HG03135 (cell line): ENCODE measurements around the gene AGAP1.
"Not testable (repeated sequence)": the region's sequence is repeated elsewhere in the genome, so short reads cannot be mapped to it uniquely, and the experiment has no call there.

Experiments used
- ATAC-seq: cut with Tn5 transposase; IDR thresholded peaks from one replicate; pipeline ENCODE4 v1.9.1; 2021; ENCODE audit warnings: mild to moderate bottlenecking, moderate library complexity; ENCODE audit not compliant: unreplicated experiment

AGAP1 gene

GRCh38 chr2:235583925-235584637 lies 90.2 kb downstream of the AGAP1 start:
- no peak for ATAC-seq

DNA sequence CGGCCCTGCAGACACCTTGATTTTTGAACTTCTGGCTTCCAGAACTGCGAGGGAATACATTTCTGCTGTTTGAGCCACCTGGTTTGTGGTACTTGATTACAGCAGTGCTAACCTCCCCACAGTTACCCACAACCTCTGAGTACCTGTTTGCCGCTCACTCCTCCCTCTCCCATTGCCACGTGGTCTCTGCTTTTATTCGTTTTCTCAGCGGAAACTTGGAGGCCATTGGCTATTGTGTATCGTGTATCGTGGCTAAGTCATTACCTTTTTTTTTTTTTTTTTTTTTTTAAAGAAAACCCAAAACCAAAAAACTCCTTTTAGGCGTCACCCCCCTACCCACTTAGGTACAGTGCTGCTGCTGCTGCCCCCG lies 90.8 kb downstream of the AGAP1 start:
- ATAC-seq = no peak

- no peak for ATAC-seq
Measured at GRCh38 chr2:235587202-235587601, 93.4 kb downstream of the AGAP1 start.

GRCh38 chr2:235588750-235589149 lies 94.9 kb downstream of the AGAP1 start:
- ATAC-seq = no peak

DNA sequence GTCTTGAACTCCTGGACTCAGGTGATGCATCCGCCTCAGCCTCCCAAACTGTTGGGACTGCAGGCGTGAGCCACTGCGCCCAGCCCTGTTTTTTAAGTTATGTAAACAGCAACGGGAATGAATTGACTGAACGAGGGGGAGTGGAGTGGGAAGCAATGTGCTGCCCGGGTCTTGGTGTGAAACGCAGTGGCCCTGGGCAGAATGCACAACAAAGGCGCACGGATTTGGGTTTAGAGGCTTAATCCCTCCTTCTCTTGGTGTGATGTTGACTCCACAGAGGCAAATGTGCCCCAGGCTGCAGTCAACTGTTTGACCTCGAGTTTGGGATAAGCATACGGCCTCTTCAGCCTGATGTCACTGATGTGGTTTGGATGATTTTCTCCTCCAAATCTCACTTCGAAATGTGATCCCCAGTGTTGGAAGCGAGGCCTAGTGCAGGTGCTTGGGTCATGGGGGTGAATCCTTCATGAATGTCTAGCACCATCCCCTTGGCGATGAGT lies 97.4 kb downstream of the AGAP1 start:
- no peak for ATAC-seq

GRCh38 chr2:235591921-235592320 lies 98.1 kb downstream of the AGAP1 start:
- no peak for ATAC-seq

GRCh38 chr2:235592430-235592829 lies 98.6 kb downstream of the AGAP1 start:
- no peak for ATAC-seq

DNA sequence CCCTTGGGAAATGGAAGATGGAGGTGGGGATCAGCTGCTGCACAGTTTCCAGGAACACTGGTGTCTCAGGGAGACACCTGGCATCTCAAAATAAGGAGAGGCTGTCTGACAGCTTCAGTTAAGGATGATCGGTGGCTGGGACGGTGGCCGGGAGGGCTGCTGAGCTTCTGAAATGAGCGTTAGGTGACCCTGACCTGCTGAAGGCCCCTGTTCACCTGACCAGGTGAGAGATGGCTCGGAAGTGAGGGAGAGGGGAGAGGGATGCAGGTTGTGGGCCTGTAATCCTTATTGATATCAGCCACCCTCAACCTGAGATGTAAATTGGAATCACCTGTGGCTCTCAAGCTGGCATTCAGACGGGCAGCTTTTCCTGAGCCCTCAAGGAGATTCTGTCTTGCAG lies 99.0 kb downstream of the AGAP1 start:
- ATAC-seq = no peak

GRCh38 chr2:235594041-235594440 lies 100.2 kb downstream of the AGAP1 start:
- no peak for ATAC-seq

DNA sequence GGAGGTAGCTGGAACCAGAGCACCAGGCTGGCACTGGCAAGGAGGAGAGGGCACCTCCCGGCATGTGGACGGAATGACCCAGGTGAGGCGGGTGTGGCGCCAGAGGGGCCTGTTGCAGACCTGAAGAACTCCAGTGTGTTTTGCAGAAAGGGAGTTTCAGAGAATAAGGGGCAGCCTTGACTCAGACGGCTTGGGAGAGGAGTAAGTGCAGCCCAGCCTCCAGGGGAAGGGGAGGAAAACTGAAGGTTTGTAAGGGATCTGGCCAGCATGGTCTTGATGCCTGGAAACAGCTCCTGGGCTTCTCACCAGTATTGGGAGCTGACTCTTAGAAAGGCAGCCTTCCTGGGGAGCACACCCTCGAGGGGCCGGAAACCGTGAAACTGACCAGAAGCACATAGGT lies 101.1 kb downstream of the AGAP1 start:
- ATAC-seq = no peak

DNA sequence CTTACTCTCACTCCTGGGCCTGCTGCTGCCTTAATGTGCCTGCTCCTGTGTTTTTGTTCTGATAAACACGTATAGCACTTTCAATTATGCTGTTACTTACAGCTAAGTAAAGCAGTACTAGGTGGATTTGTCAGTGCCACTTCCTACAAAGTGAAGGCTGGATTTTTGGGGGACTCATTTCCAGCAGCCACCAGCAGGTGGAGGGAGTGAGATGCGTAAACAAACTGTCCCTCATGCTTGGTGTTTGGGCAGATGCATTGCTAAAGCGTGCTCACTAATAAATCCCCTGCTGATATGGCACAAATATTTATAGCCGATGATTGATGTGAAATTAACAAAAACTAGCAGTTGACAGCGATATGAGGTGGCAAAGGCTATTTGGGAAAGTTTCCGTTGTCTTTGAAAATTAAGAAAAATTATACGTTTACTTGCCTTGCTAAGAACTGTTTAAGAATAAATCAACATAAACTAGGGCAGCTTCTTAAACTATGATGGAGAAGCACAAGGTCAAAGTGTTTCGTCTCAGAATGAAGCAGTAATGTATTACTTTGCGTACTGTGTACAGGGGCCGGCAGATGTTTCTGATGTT lies 101.7 kb downstream of the AGAP1 start:
- ATAC-seq = no peak

DNA sequence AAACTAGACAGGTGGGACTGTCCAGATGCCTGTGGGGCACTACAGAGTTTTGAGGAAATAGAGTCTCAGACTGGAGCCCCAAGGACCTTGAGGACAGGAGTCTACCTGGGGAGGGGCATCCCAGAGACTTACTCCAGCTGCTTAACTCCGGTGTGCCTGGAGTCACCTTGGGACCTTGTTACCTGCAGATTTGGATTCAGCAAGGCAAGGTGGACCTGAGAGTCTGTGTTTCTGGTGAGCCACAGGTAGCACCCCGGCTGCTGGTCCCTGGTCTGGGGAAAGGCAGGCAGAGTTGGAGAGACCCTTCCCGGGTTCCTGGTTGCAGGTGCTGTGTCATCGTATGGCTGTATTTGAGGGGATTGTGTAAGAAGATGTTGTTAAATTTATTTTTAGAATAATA lies 102.4 kb downstream of the AGAP1 start:
- ATAC-seq = no peak

DNA sequence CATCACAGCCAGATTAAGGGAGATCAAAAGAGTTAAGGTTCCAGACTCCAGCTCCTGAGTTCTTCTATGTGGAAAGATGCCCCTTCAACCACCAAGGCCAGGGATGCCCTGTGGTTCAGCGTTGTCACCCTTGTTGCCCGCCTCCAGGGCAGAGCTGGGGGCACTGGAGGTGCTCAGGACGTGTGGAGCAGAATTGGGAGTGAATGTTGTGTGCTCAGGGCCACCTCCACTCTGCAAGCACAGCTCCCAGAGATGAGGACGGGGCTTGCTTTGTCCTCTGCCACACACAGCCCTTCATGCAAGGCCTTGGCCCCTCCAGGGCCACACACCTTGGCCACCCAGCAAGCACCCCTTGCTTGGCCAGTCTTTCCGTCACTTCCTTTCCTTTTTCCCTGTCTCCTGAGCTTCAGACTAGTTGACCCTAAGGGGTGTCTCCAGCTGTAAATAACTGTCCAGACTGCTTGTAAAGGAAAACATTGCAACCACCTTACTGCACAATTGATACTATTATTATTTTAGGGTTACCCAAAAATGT lies 103.3 kb downstream of the AGAP1 start:
- no peak for ATAC-seq

- ATAC-seq = no peak
Measured at GRCh38 chr2:235598026-235598425, 104.2 kb downstream of the AGAP1 start.

DNA sequence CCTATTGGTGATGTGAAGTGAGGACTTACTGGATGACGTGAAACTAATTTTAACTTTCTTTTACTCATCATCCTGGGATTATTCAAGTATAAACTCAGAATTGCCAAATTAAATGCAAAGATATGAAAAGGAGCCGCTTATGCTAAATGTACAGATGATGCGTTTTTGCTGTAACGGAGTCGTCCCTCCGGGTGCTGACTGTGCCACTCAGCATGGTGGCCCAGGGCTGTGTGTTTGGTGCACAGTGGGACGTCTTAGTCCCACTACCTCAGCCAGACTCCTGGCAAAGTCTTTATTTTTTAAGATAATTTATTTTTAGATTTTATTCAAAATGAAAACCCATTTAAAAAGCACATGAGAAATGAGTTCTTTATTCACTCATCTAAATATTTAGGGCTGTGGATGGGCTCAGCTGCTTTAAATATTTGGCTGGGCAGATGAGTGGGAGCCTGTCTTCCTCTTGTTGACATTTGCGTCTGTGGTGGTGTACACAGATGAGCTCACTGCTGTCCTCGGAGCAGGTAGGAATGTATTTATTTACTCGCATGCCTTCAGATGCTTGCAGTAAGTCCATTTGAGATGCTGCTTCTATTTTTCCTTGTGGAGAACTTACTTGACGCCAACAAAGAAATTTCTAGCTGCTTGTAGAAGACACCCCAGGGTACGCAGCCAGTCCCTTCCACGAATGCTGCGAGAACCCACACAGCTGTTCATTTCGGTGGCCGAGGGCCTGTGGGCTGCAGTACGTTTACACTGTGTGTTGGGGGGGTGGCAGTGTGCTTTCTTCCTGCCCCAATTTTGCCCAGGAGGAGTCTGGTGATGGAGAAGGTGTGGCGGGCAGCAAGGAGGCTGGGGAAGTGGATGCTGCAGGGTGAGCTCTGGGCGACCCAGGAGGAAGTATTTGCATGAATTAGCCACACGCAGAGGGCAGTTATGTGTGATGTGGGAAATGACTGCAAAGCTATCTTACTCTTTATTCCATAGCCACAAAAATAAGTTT lies 105.0 kb downstream of the AGAP1 start:
- ATAC-seq = no peak

DNA sequence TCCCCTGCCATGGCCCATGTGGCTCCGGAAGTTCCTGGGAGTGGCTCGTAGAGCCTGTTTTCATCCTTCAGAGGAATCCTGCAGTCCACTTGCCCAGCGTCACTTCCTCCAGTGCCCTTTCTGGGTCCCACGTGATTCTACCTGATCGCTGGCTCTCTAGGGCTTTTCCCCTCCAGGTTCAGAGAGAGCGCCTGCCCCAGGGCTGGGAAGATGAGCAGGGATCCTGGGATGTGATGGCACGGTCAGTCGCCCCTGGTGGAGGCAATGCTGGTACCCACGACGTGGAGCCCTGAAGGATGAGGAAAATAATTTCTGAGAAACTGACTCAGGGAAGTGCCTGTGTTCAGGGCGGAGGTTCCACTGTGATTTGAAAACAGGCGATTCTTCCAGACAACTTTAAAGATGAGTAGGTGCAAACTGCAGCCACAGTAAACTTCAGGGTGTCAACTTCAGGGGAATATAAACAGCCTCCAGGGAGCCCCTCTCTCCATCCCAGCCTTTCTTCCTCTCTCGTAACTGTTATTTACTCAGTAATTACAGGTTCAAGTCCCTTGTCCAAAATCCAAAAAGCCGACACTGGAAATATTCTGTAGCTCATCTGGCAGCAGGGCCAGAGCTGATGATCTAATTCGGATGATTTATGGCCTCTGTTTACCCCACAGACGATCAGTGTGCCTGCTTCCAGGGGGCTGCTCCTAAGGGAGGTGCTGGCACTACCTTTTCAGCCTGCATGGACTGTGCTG lies 105.9 kb downstream of the AGAP1 start:
- ATAC-seq = no peak

GRCh38 chr2:235600406-235600805 lies 106.6 kb downstream of the AGAP1 start:
- no peak for ATAC-seq

- no peak for ATAC-seq
Measured at GRCh38 chr2:235600926-235601325, 107.1 kb downstream of the AGAP1 start.

GRCh38 chr2:235601960-235602704 lies 108.3 kb downstream of the AGAP1 start:
- no peak for ATAC-seq

GRCh38 chr2:235602971-235603370 lies 109.1 kb downstream of the AGAP1 start:
- not testable (repeated sequence) for ATAC-seq
